Panc1 (cell line): ENCODE data around the gene UBE2J2. TPM values are rescaled to one million over a fixed set of nuclear protein-coding genes. Genes with fewer than 3 reads are reported as not detected.

ENCODE experiments used
- ATAC-seq: fragments of 200-7000 bp; cut with Tn5 transposase; 2 replicates; pipeline ENCODE4 v1.9.1; 2020; ENCODE audit warnings: mild to moderate bottlenecking, moderate library complexity
- BruUV-seq: library from RNA; stranded (reverse); fragments of 400-500 nt; replicated peaks from 2 replicates; lab custom pipeline; 2021; lab: Mats Ljungman, UMichigan
- CTCF ChIA-PET: fragments of 300-600 bp; sonication (Branson Sonifier 250); formaldehyde crosslinking; loops from one replicate; lab custom pipeline; 2022; ENCODE audit warnings: antibody characterized with exemption; lab: Charles Lee
- POLR2A ChIA-PET: fragments of 300-600 bp; sonication (Branson Sonifier 250); formaldehyde crosslinking; loops from one replicate; lab custom pipeline; 2022; ENCODE audit warnings: antibody characterized with exemption; lab: Charles Lee
- DNase-seq: peaks from one replicate; pipeline ENCODE4 v3.0.0-alpha.2; 2010; ENCODE audit warnings: low read depth, low spot score
- H3K27ac ChIP-seq: 2 replicates; pipeline ENCODE4 v1.5.1; 2011; ENCODE audit warnings: mild to moderate bottlenecking, low read length, inconsistent platforms
- H3K27me3 ChIP-seq: fragments of 200-500 bp; sonication (Bioruptor generic); 2 replicates; pipeline ENCODE4 v1.6.0; 2014; ENCODE audit warnings: low read length, inconsistent platforms; ENCODE audit not compliant: control insufficient read depth, insufficient read depth
- H3K36me3 ChIP-seq: fragments of 200-500 bp; sonication (Bioruptor generic); 2 replicates; pipeline ENCODE4 v1.5.1; 2014; ENCODE audit warnings: inconsistent platforms, mild to moderate bottlenecking, low read length, moderate library complexity; ENCODE audit not compliant: control insufficient read depth, insufficient read depth
- H3K4me1 ChIP-seq: 2 replicates; pipeline ENCODE4 v1.5.1; 2011; ENCODE audit warnings: inconsistent platforms, mild to moderate bottlenecking, low read length, moderate library complexity; ENCODE audit not compliant: control insufficient read depth, insufficient read depth
- H3K4me3 ChIP-seq, 2 experiments: 2 replicates each; pipeline ENCODE4 v1.5.1; 2011 to 2012; ENCODE audit warnings: low read depth in 2 of 2, low read length in 2 of 2, mild to moderate bottlenecking in 2 of 2, inconsistent platforms in 1 of 2, moderate library complexity in 1 of 2
- H3K9me3 ChIP-seq: fragments of 200-500 bp; sonication (Bioruptor generic); 2 replicates; pipeline ENCODE4 v1.5.1; 2014; ENCODE audit warnings: low read depth, mild to moderate bottlenecking, inconsistent platforms, low read length, moderate library complexity; ENCODE audit not compliant: control insufficient read depth, insufficient read depth
- CTCF ChIP-seq: fragments of 450-650 bp; IDR thresholded peaks from 2 replicates; pipeline ENCODE4 v1.5.1; 2017; ENCODE audit warnings: mild to moderate bottlenecking
- POLR2AphosphoS5 ChIP-seq: IDR thresholded peaks from 2 replicates; pipeline ENCODE4 v1.6.1; 2012; ENCODE audit warnings: mild to moderate bottlenecking, low read depth, low read length, moderate library complexity
- REST ChIP-seq, 2 experiments: IDR thresholded peaks; 2 replicates each; pipeline ENCODE4 v1.6.1; 2011 to 2012; ENCODE audit warnings: low read depth in 2 of 2, control low read depth in 1 of 2, low read length in 1 of 2, mild to moderate bottlenecking in 1 of 2, moderate library complexity in 1 of 2; ENCODE audit not compliant: insufficient read depth in 1 of 2
- SIN3A ChIP-seq: IDR thresholded peaks from 2 replicates; pipeline ENCODE4 v1.6.1; 2012; ENCODE audit warnings: low read depth, mild to moderate bottlenecking, low read length, moderate library complexity, borderline replicate concordance; ENCODE audit not compliant: insufficient read depth
- TCF7L2 ChIP-seq: IDR thresholded peaks from 2 replicates; pipeline ENCODE4 v1.6.1; 2011; ENCODE audit warnings: mild to moderate bottlenecking, low read depth, low read length, inconsistent platforms
- in situ Hi-C: cut with HindIII; loops from 2 replicates; pipeline ENCODE4 v1.10.0; 2016; ENCODE audit warnings: low sequenced_read_pairs, low pct_unique_long_range_greater_than_20kb
- intact Hi-C: fragments of 100-400 bp; cut with micrococcal nuclease; formaldehyde crosslinking; loops from one replicate; pipeline ENCODE4 v1.10.0; 2022; ENCODE audit not compliant: unreplicated experiment
- total RNA-seq: library from RNA; stranded (reverse); gene quantifications from one replicate; pipeline ENCODE4 v1.2.1, GENCODE V29; 2021; ENCODE audit not compliant: unreplicated experiment

Gene UBE2J2
- total RNA-seq, 1 experiment from 2014 or later, result 101 TPM

- intact Hi-C loops, result no loop called here
- TF ChIP-seq SIN3A (no peak), TCF7L2 (no peak), CTCF (no peak), REST (IDR thresholded peaks at IDR 0.05; ENCODE audit: insufficient read depth in 1 of 2, low read depth in 2 of 2, low read length in 1 of 2) (no peak), POLR2AphosphoS5 (no peak)
- no peak for DNase-seq
- BruUV-seq, result no TSS peak
- Histone ChIP-seq H3K4me1 (peaks cover 6% of the 10 kb centered on the region), H3K4me3 (no peak overlapping the region), H3K9me3 (no peaks in the 10 kb centered on the region), H3K36me3 (peaks cover 8% of the 10 kb centered on the region; the same call in 1 of the 2 replicates), H3K27ac (no peak overlapping the region), H3K27me3 (no peaks in the 10 kb centered on the region)
- ChIA-PET CTCF (no interaction called here), POLR2A (no interaction called here)
- in situ Hi-C loops, result no loop called here
- no peak for ATAC-seq
Measured at GRCh38 chr1:1228187-1228586, 45.5 kb downstream of the UBE2J2 start.

GRCh38 chr1:1227386-1227785, 46.3 kb downstream of the UBE2J2 start:
- TF ChIP-seq TCF7L2 (no peak), REST (IDR thresholded peaks at IDR 0.05; ENCODE audit: insufficient read depth in 1 of 2, low read depth in 2 of 2, low read length in 1 of 2) (no peak), CTCF (no peak), POLR2AphosphoS5 (no peak), SIN3A (no peak)
- in situ Hi-C loops, result no loop called here
- H3K9me3 ChIP-seq, result no peaks in the 10 kb centered on the region
- POLR2A ChIA-PET, result no interaction called here
- BruUV-seq, result no TSS peak
- no peak overlapping the region for H3K27ac ChIP-seq
- H3K36me3 ChIP-seq, result peaks cover 8% of the 10 kb centered on the region; the same call in 1 of the 2 replicates
- ATAC-seq (no peak), DNase-seq (no peak)
- no peaks in the 10 kb centered on the region for H3K27me3 ChIP-seq
- CTCF ChIA-PET, result no interaction called here
- intact Hi-C loops, result no loop called here
- H3K4me1 ChIP-seq, result peaks cover 3% of the 10 kb centered on the region; the same call in 1 of the 2 replicates
- H3K4me3 ChIP-seq, result no peak overlapping the region
